ENCODE data around the gene ANKRD55.
A peak's percentile ranks its signal among the peaks of the same experiment; 100 is the strongest.
"Not testable (repeated sequence)": the region's sequence is repeated elsewhere in the genome, so short reads cannot be mapped to it uniquely, and the experiment has no call there.

The ANKRD55 gene

GRCh38 chr5:56128113-56128512, 105.0 kb downstream of the ANKRD55 start:
- no peaks in the 10 kb centered on the region for H3K9me3 ChIP-seq (ENCODE audit: control insufficient read depth, insufficient read depth, low read length)
- H3K4me1 ChIP-seq (ENCODE audit: control insufficient read depth, insufficient read depth, low read length), result peaks cover 2% of the 10 kb centered on the region; the same call in 1 of the 2 replicates
- no peaks in the 10 kb centered on the region for H3K36me3 ChIP-seq (ENCODE audit: control insufficient read depth, insufficient read depth, low read length)
- WGBS (ENCODE audit: insufficient coverage, insufficient read length), result no CpG with 5 or more reads among the region's 3 CpGs
- H3K4me3 ChIP-seq (ENCODE audit: low read length), result no peak overlapping the region
- H3K27ac ChIP-seq (ENCODE audit: low read length), result no peak overlapping the region
- DNase-seq (ENCODE audit: low read depth, low spot score), result no peak
- no peaks in the 10 kb centered on the region for H3K27me3 ChIP-seq (ENCODE audit: control insufficient read depth, insufficient read depth, low read length)

- H3K27ac ChIP-seq (ENCODE audit: low read length), result no peak overlapping the region
- no peaks in the 10 kb centered on the region for H3K27me3 ChIP-seq (ENCODE audit: control insufficient read depth, insufficient read depth, low read length)
- WGBS (ENCODE audit: insufficient coverage, insufficient read length), result no CpG with 5 or more reads among the region's 7 CpGs
- no peaks in the 10 kb centered on the region for H3K36me3 ChIP-seq (ENCODE audit: control insufficient read depth, insufficient read depth, low read length)
- H3K9me3 ChIP-seq (ENCODE audit: control insufficient read depth, insufficient read depth, low read length), result no peaks in the 10 kb centered on the region
- H3K4me1 ChIP-seq (ENCODE audit: control insufficient read depth, insufficient read depth, low read length), result peaks cover 2% of the 10 kb centered on the region; the same call in 1 of the 2 replicates
- no peak overlapping the region for H3K4me3 ChIP-seq (ENCODE audit: low read length)
- DNase-seq (ENCODE audit: low read depth, low spot score), result no peak
Measured at GRCh38 chr5:56126487-56127179, 106.5 kb downstream of the ANKRD55 start.

- DNase-seq (ENCODE audit: low read depth, low spot score), result peak; percentile 25
Measured at GRCh38 chr5:56123531-56124243, 109.4 kb downstream of the ANKRD55 start.

GRCh38 chr5:56122360-56122985, 110.7 kb downstream of the ANKRD55 start:
- not testable (repeated sequence) for H3K27ac ChIP-seq (ENCODE audit: low read length); H3K4me1 ChIP-seq (ENCODE audit: control insufficient read depth, insufficient read depth, low read length); H3K36me3 ChIP-seq (ENCODE audit: control insufficient read depth, insufficient read depth, low read length); H3K9me3 ChIP-seq (ENCODE audit: control insufficient read depth, insufficient read depth, low read length); DNase-seq (ENCODE audit: low read depth, low spot score); H3K4me3 ChIP-seq (ENCODE audit: low read length); H3K27me3 ChIP-seq (ENCODE audit: control insufficient read depth, insufficient read depth, low read length)
- WGBS (ENCODE audit: insufficient coverage, insufficient read length), result no CpG with 5 or more reads among the region's 9 CpGs

More at GRCh38 chr5:56123531-56124243, 109.4 kb downstream of the ANKRD55 start:
- H3K36me3 ChIP-seq (ENCODE audit: control insufficient read depth, insufficient read depth, low read length), result no peaks in the 10 kb centered on the region
- no peak overlapping the region for H3K4me3 ChIP-seq (ENCODE audit: low read length)
- H3K27ac ChIP-seq (ENCODE audit: low read length), result no peak overlapping the region
- no CpG with 5 or more reads among the region's 8 CpGs for WGBS (ENCODE audit: insufficient coverage, insufficient read length)
- H3K9me3 ChIP-seq (ENCODE audit: control insufficient read depth, insufficient read depth, low read length), result no peaks in the 10 kb centered on the region
- no peaks in the 10 kb centered on the region for H3K27me3 ChIP-seq (ENCODE audit: control insufficient read depth, insufficient read depth, low read length)
- peaks cover 2% of the 10 kb centered on the region; the same call in 1 of the 2 replicates for H3K4me1 ChIP-seq (ENCODE audit: control insufficient read depth, insufficient read depth, low read length)

GRCh38 chr5:56119050-56119449, 114.1 kb downstream of the ANKRD55 start:
- Histone ChIP-seq H3K27ac (ENCODE audit: low read length) (no peak overlapping the region), H3K27me3 (ENCODE audit: control insufficient read depth, insufficient read depth, low read length) (no peaks in the 10 kb centered on the region), H3K4me3 (ENCODE audit: low read length) (no peak overlapping the region), H3K36me3 (ENCODE audit: control insufficient read depth, insufficient read depth, low read length) (no peaks in the 10 kb centered on the region), H3K4me1 (ENCODE audit: control insufficient read depth, insufficient read depth, low read length) (peaks cover 2% of the 10 kb centered on the region; the same call in 1 of the 2 replicates), H3K9me3 (ENCODE audit: control insufficient read depth, insufficient read depth, low read length) (no peaks in the 10 kb centered on the region)
- WGBS (ENCODE audit: insufficient coverage, insufficient read length), result no CpG with 5 or more reads among the region's 1 CpG
- no peak for DNase-seq (ENCODE audit: low read depth, low spot score)

- DNase-seq (ENCODE audit: low read depth, low spot score), result no peak
- Histone ChIP-seq H3K4me1 (ENCODE audit: control insufficient read depth, insufficient read depth, low read length) (no peaks in the 10 kb centered on the region), H3K36me3 (ENCODE audit: control insufficient read depth, insufficient read depth, low read length) (no peaks in the 10 kb centered on the region), H3K27ac (ENCODE audit: low read length) (no peak overlapping the region), H3K9me3 (ENCODE audit: control insufficient read depth, insufficient read depth, low read length) (no peaks in the 10 kb centered on the region), H3K27me3 (ENCODE audit: control insufficient read depth, insufficient read depth, low read length) (no peaks in the 10 kb centered on the region), H3K4me3 (ENCODE audit: low read length) (no peak overlapping the region)
- WGBS (ENCODE audit: insufficient coverage, insufficient read length), result no CpG with 5 or more reads among the region's 9 CpGs
Measured at GRCh38 chr5:56116599-56117141, 116.5 kb downstream of the ANKRD55 start.

GRCh38 chr5:56115589-56115988, 117.5 kb downstream of the ANKRD55 start:
- no peak overlapping the region for H3K4me3 ChIP-seq (ENCODE audit: low read length)
- no peaks in the 10 kb centered on the region for H3K27me3 ChIP-seq (ENCODE audit: control insufficient read depth, insufficient read depth, low read length)
- H3K9me3 ChIP-seq (ENCODE audit: control insufficient read depth, insufficient read depth, low read length), result no peaks in the 10 kb centered on the region
- no peak overlapping the region for H3K27ac ChIP-seq (ENCODE audit: low read length)
- WGBS (ENCODE audit: insufficient coverage, insufficient read length), result no CpG with 5 or more reads among the region's 4 CpGs
- H3K4me1 ChIP-seq (ENCODE audit: control insufficient read depth, insufficient read depth, low read length), result no peaks in the 10 kb centered on the region
- H3K36me3 ChIP-seq (ENCODE audit: control insufficient read depth, insufficient read depth, low read length), result no peaks in the 10 kb centered on the region
- DNase-seq (ENCODE audit: low read depth, low spot score), result no peak

- Histone ChIP-seq H3K27ac (ENCODE audit: low read length) (no peak overlapping the region), H3K36me3 (ENCODE audit: control insufficient read depth, insufficient read depth, low read length) (no peaks in the 10 kb centered on the region), H3K27me3 (ENCODE audit: control insufficient read depth, insufficient read depth, low read length) (no peaks in the 10 kb centered on the region), H3K9me3 (ENCODE audit: control insufficient read depth, insufficient read depth, low read length) (no peaks in the 10 kb centered on the region), H3K4me1 (ENCODE audit: control insufficient read depth, insufficient read depth, low read length) (no peaks in the 10 kb centered on the region), H3K4me3 (ENCODE audit: low read length) (no peak overlapping the region)
- no CpG with 5 or more reads among the region's 11 CpGs for WGBS (ENCODE audit: insufficient coverage, insufficient read length)
- no peak for DNase-seq (ENCODE audit: low read depth, low spot score)
Measured at GRCh38 chr5:56112526-56113121, 120.5 kb downstream of the ANKRD55 start.

- Histone ChIP-seq H3K27ac (ENCODE audit: low read length) (no peak overlapping the region), H3K9me3 (ENCODE audit: control insufficient read depth, insufficient read depth, low read length) (no peaks in the 10 kb centered on the region), H3K27me3 (ENCODE audit: control insufficient read depth, insufficient read depth, low read length) (no peaks in the 10 kb centered on the region), H3K4me3 (ENCODE audit: low read length) (no peak overlapping the region), H3K36me3 (ENCODE audit: control insufficient read depth, insufficient read depth, low read length) (no peaks in the 10 kb centered on the region), H3K4me1 (ENCODE audit: control insufficient read depth, insufficient read depth, low read length) (no peaks in the 10 kb centered on the region)
- no CpG with 5 or more reads among the region's 9 CpGs for WGBS (ENCODE audit: insufficient coverage, insufficient read length)
- no peak for DNase-seq (ENCODE audit: low read depth, low spot score)
Measured at GRCh38 chr5:56111404-56111781, 121.7 kb downstream of the ANKRD55 start.
